IgD-negative memory B cell (primary cell): ENCODE results near the gene CLIP2. TPM values are rescaled to one million over a fixed set of nuclear protein-coding genes. Genes with fewer than 3 reads are reported as not detected.
A peak's percentile ranks its signal among the peaks of the same experiment; 100 is the strongest.

ENCODE experiments used
- H3K27ac Mint-ChIP-seq, 3 donors: one replicate each; pipeline ENCODE4 v1.8.0; 2020 to 2022; ENCODE audit warnings: mild to moderate bottlenecking in 3 of 3, mixed read lengths in 3 of 3, moderate library complexity in 1 of 3
- H3K27me3 Mint-ChIP-seq: one replicate; pipeline ENCODE4 v1.8.0; 2021; ENCODE audit warnings: mixed read lengths
- H3K36me3 Mint-ChIP-seq: one replicate; pipeline ENCODE4 v1.8.0; 2020; ENCODE audit warnings: mild to moderate bottlenecking, mixed read lengths
- H3K4me1 Mint-ChIP-seq, 3 donors: one replicate each; pipeline ENCODE4 v1.8.0; 2020 to 2022; ENCODE audit warnings: mixed read lengths in 3 of 3, mild to moderate bottlenecking in 1 of 3
- H3K4me3 Mint-ChIP-seq, 4 donors: one replicate each; pipeline ENCODE4 v1.8.0; 2020 to 2022; ENCODE audit warnings: mild to moderate bottlenecking in 4 of 4, mixed read lengths in 4 of 4, moderate library complexity in 3 of 4
- H3K9me3 Mint-ChIP-seq, 3 donors: one replicate each; pipeline ENCODE4 v1.8.0; 2020 to 2021; ENCODE audit warnings: mixed read lengths in 3 of 3, mild to moderate bottlenecking in 1 of 3
- polyA plus RNA-seq: library from polyadenylated mRNA; unstranded; fragments of 300-500 nt; fragmentation: Illumina TruSeq; gene quantifications from one replicate; pipeline ENCODE4 v1.2.3, GENCODE V29; 2021

CLIP2 gene
- polyA plus RNA-seq, 1 donor from 2014 or later = 7.1 TPM

GRCh38 chr7:74262639-74263398, 26.4 kb upstream of the CLIP2 start:
- Mint-ChIP-seq H3K4me1 (peaks cover 19 to 21% (median 19%) of the 10 kb centered on the region in 3 donors), H3K27me3 (no peaks in the 10 kb centered on the region), H3K27ac (peak overlapping the region in 2 of 3 donors; percentile 28 to 71), H3K9me3 (no peaks in the 10 kb centered on the region), H3K36me3 (no peaks in the 10 kb centered on the region), H3K4me3 (no peak overlapping the region)

GRCh38 chr7:74263399-74264120, 25.6 kb upstream of the CLIP2 start:
- peak overlapping the region in 1 of 4 donors; percentile 38 for H3K4me3 Mint-ChIP-seq
- H3K36me3 Mint-ChIP-seq = no peaks in the 10 kb centered on the region
- H3K4me1 Mint-ChIP-seq = peaks cover 21 to 23% (median 23%) of the 10 kb centered on the region in 3 donors
- H3K9me3 Mint-ChIP-seq = no peaks in the 10 kb centered on the region
- peak overlapping the region in 1 of 3 donors; percentile 28 for H3K27ac Mint-ChIP-seq
- H3K27me3 Mint-ChIP-seq = no peaks in the 10 kb centered on the region

- H3K4me3 Mint-ChIP-seq = peak overlapping the region in 3 of 4 donors; percentile 53 to 70 (median 67)
- H3K9me3 Mint-ChIP-seq = no peaks in the 10 kb centered on the region
- no peaks in the 10 kb centered on the region for H3K27me3 Mint-ChIP-seq
- H3K36me3 Mint-ChIP-seq = no peaks in the 10 kb centered on the region
- H3K27ac Mint-ChIP-seq = peak overlapping the region; percentile 1 to 77 (median 71)
- peaks cover 26 to 30% (median 27%) of the 10 kb centered on the region in 3 donors for H3K4me1 Mint-ChIP-seq
Measured at GRCh38 chr7:74266191-74266963, 22.8 kb upstream of the CLIP2 start.

- H3K9me3 Mint-ChIP-seq = no peaks in the 10 kb centered on the region
- peak overlapping the region; percentile 19 to 76 (median 36) for H3K27ac Mint-ChIP-seq
- no peaks in the 10 kb centered on the region for H3K36me3 Mint-ChIP-seq
- H3K27me3 Mint-ChIP-seq = peaks cover 2% of the 10 kb centered on the region
- H3K4me1 Mint-ChIP-seq = peaks cover 37 to 43% (median 40%) of the 10 kb centered on the region in 3 donors
- peak overlapping the region in 2 of 4 donors; percentile 58 to 78 for H3K4me3 Mint-ChIP-seq
Measured at GRCh38 chr7:74267756-74268565, 21.2 kb upstream of the CLIP2 start.

- H3K27ac Mint-ChIP-seq = peak overlapping the region; percentile 71 to 92 (median 88)
- peaks cover 2% of the 10 kb centered on the region for H3K27me3 Mint-ChIP-seq
- H3K36me3 Mint-ChIP-seq = no peaks in the 10 kb centered on the region
- H3K4me3 Mint-ChIP-seq = peak overlapping the region; percentile 89 to 98 (median 96)
- H3K9me3 Mint-ChIP-seq = no peaks in the 10 kb centered on the region
- H3K4me1 Mint-ChIP-seq = peaks cover 38 to 41% (median 40%) of the 10 kb centered on the region in 3 donors
Measured at GRCh38 chr7:74269757-74270277, 19.4 kb upstream of the CLIP2 start.

GRCh38 chr7:74271742-74272141, 17.5 kb upstream of the CLIP2 start:
- Mint-ChIP-seq H3K27ac (peak overlapping the region in 2 of 3 donors; percentile 76 to 94), H3K4me3 (peak overlapping the region; percentile 16 to 94 (median 76)), H3K36me3 (no peaks in the 10 kb centered on the region), H3K9me3 (no peaks in the 10 kb centered on the region), H3K27me3 (peaks cover 2% of the 10 kb centered on the region), H3K4me1 (peaks cover 29 to 35% (median 34%) of the 10 kb centered on the region in 3 donors)

GRCh38 chr7:74272305-74273038, 16.7 kb upstream of the CLIP2 start:
- Mint-ChIP-seq H3K27me3 (peaks cover 2% of the 10 kb centered on the region), H3K4me3 (peak overlapping the region; percentile 32 to 94 (median 80)), H3K27ac (peak overlapping the region; percentile 76 to 94 (median 89)), H3K4me1 (peaks cover 29 to 34% (median 34%) of the 10 kb centered on the region in 3 donors), H3K36me3 (no peaks in the 10 kb centered on the region), H3K9me3 (no peaks in the 10 kb centered on the region)

- Mint-ChIP-seq H3K4me3 (peak overlapping the region in 1 of 4 donors; percentile 26), H3K36me3 (no peaks in the 10 kb centered on the region), H3K27ac (peak overlapping the region in 2 of 3 donors; percentile 35 to 69), H3K4me1 (peaks cover 29 to 36% (median 36%) of the 10 kb centered on the region in 3 donors), H3K27me3 (peaks cover 2% of the 10 kb centered on the region), H3K9me3 (no peaks in the 10 kb centered on the region)
Measured at GRCh38 chr7:74275401-74275881, 13.8 kb upstream of the CLIP2 start.

GRCh38 chr7:74277636-74278035, 11.6 kb upstream of the CLIP2 start:
- H3K27ac Mint-ChIP-seq = peak overlapping the region in 1 of 3 donors; percentile 81
- H3K36me3 Mint-ChIP-seq = no peaks in the 10 kb centered on the region
- H3K27me3 Mint-ChIP-seq = no peaks in the 10 kb centered on the region
- peaks cover 17 to 30% (median 29%) of the 10 kb centered on the region in 3 donors for H3K4me1 Mint-ChIP-seq
- H3K4me3 Mint-ChIP-seq = no peak overlapping the region
- no peaks in the 10 kb centered on the region for H3K9me3 Mint-ChIP-seq

GRCh38 chr7:74280985-74281384, 8.2 kb upstream of the CLIP2 start:
- Mint-ChIP-seq H3K4me3 (peak overlapping the region in 1 of 4 donors; percentile 58), H3K4me1 (peaks cover 14 to 39% (median 38%) of the 10 kb centered on the region in 3 donors), H3K27me3 (no peaks in the 10 kb centered on the region), H3K36me3 (no peaks in the 10 kb centered on the region), H3K9me3 (no peaks in the 10 kb centered on the region), H3K27ac (peak overlapping the region in 2 of 3 donors; percentile 24 to 39)

GRCh38 chr7:74282748-74283459, 6.3 kb upstream of the CLIP2 start:
- H3K27me3 Mint-ChIP-seq = no peaks in the 10 kb centered on the region
- no peaks in the 10 kb centered on the region for H3K9me3 Mint-ChIP-seq
- peaks cover 15 to 40% (median 37%) of the 10 kb centered on the region in 3 donors for H3K4me1 Mint-ChIP-seq
- no peaks in the 10 kb centered on the region for H3K36me3 Mint-ChIP-seq
- no peak overlapping the region for H3K4me3 Mint-ChIP-seq
- peak overlapping the region in 2 of 3 donors; percentile 53 to 87 for H3K27ac Mint-ChIP-seq

- H3K27ac Mint-ChIP-seq = peak overlapping the region in 2 of 3 donors; percentile 87 to 94
- H3K4me1 Mint-ChIP-seq = peaks cover 23 to 45% (median 40%) of the 10 kb centered on the region in 3 donors
- no peaks in the 10 kb centered on the region for H3K27me3 Mint-ChIP-seq
- no peaks in the 10 kb centered on the region for H3K9me3 Mint-ChIP-seq
- peak overlapping the region in 2 of 4 donors; percentile 49 to 82 for H3K4me3 Mint-ChIP-seq
- no peaks in the 10 kb centered on the region for H3K36me3 Mint-ChIP-seq
Measured at GRCh38 chr7:74283858-74284447, 5.3 kb upstream of the CLIP2 start.
